HG03432 (cell line): ENCODE data around the gene AMER1.

Experiments used
- ATAC-seq: cut with Tn5 transposase; IDR thresholded peaks from one replicate; pipeline ENCODE4 v1.9.1; 2021; ENCODE audit warnings: mild to moderate bottlenecking, moderate library complexity; ENCODE audit not compliant: unreplicated experiment

The AMER1 gene

GRCh38 chrX:64186974-64187761 is 18.3 kb downstream of the AMER1 start:
- no peak for ATAC-seq

DNA sequence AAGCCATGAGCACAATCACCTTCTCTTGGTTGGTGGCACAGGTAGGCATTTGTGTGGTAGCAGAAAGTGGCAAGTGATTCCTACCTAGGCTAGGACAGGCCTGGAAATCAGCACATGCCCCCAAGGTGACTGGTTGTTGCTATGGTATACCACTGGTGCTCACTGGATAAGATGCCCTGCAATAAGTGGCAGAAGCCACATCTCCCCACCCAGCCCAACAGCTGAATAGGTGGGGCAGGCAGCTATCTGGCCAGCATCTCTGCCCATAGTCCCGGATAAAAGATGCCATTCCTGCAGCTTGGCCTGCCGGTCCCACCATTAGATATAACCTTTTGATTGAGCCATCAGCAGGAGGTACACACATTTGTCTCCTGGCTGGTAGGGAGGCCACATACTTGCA is 21.1 kb downstream of the AMER1 start:
- ATAC-seq: no peak

- no peak for ATAC-seq
These were observed 23.3 kb downstream of the AMER1 start for GRCh38 chrX:64182208-64182607.

DNA sequence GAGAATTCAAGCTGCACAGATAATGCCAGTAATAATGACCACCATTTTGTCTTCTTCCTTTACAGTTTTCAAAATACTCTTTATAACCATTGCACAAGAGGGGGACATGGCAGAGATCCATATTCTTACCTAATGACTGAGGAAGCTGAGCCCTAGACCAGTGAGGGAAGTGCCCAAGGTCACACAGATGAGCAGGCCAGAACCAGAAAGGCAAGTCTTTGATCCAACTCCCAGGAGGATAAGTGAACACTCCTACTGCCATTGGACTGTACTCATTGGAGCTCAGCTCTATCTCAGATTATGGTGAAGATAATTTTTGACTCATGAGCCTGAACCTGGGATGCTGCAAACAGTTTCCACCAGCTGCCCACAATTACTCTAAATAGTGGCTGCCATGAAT is 28.6 kb downstream of the AMER1 start:
- no peak for ATAC-seq

DNA sequence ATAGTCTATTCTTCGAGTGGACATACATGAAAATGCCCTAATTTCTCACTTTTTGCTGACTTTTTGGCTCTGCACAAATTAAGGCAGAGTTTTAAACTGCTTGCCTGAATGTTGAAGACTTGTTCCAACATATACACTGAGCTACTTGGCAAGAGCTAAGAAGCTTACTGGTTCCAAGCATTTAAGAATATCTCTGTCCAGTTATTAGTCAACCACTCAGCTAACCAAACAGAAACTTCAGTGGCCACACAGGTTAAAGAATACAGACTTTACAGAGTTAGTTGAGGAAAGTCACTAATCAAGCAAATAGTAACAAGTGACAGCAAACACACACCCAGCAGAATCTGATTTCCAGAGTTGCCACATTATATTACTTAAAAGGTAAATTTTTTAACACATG is 35.5 kb downstream of the AMER1 start:
- no peak for ATAC-seq

DNA sequence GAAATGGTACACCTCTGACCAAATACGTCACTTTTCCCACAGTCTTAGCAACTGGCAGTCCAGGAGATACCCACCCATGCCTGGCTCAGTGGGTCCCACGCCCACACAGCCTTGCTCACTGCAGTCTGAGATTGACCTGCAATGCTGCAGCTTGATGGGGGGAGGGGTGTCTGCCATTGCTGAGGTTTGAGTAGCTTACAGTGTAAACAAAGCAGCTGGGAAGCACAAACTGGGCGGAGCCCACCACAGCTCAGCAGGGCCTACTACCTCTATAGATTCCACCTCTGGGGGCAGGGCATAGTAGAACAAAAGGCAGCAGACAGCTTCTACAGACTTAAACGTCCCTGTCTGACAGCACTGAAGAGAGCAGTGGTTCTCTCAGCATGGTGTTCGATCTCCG is 52.7 kb downstream of the AMER1 start:
- ATAC-seq: no peak

- ATAC-seq: no peak
These were observed 53.6 kb downstream of the AMER1 start for GRCh38 chrX:64151911-64152310.

- peak; percentile 68 for ATAC-seq
These were observed 54.7 kb downstream of the AMER1 start for GRCh38 chrX:64150775-64151174.
